ENCODE results near the gene ADRB2. TPM values are rescaled to one million over a fixed set of nuclear protein-coding genes. Genes with fewer than 3 reads are reported as not detected.
A peak's percentile ranks its signal among the peaks of the same experiment; 100 is the strongest.

Gene ADRB2
- total RNA-seq, 1 donor: under 0.01 TPM

DNA sequence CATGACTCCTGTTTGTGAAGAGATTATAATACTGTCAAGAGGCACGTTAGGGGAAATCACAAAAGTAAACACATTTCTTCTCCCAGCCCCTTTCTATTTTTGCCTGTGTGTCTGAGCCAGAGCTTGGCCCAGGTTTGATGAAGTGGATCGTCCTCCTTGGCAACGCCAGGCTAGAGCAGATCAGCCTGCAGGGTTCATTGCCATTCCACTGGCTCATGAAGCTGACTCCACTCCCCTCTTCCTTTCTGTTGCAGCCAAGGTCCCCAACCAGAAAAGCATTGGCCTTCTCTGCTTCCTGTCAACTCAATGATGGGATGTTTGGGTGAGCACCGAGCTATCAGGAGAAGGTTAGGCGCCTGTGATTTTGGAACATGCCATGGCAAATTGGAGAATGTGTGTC is 3.3 kb downstream of the ADRB2 start:
- peak overlapping the region; percentile 91 for H3K4me2 ChIP-seq (ENCODE audit: insufficient read depth, low read length)
- no peaks in the 10 kb centered on the region for H3K27me3 ChIP-seq (ENCODE audit: insufficient read depth, low read length)
- peak overlapping the region; percentile 83 for H3K4me3 ChIP-seq (ENCODE audit: insufficient read depth, low read length)
- H3K9me3 ChIP-seq (ENCODE audit: low read depth, low read length): no peaks in the 10 kb centered on the region
- H3K36me3 ChIP-seq (ENCODE audit: insufficient read depth, low read length): no peaks in the 10 kb centered on the region
- no peak overlapping the region for H2AFZ ChIP-seq (ENCODE audit: low read length)
- peaks cover 70% of the 10 kb centered on the region for H3K79me2 ChIP-seq (ENCODE audit: insufficient read depth, low read length)
- TF ChIP-seq, protein P1, sequence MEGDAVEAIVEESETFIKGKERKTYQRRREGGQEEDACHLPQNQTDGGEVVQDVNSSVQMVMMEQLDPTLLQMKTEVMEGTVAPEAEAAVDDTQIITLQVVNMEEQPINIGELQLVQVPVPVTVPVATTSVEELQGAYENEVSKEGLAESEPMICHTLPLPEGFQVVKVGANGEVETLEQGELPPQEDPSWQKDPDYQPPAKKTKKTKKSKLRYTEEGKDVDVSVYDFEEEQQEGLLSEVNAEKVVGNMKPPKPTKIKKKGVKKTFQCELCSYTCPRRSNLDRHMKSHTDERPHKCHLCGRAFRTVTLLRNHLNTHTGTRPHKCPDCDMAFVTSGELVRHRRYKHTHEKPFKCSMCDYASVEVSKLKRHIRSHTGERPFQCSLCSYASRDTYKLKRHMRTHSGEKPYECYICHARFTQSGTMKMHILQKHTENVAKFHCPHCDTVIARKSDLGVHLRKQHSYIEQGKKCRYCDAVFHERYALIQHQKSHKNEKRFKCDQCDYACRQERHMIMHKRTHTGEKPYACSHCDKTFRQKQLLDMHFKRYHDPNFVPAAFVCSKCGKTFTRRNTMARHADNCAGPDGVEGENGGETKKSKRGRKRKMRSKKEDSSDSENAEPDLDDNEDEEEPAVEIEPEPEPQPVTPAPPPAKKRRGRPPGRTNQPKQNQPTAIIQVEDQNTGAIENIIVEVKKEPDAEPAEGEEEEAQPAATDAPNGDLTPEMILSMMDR (IDR thresholded peaks at IDR 0.05; ENCODE audit: extremely low read depth, low read depth, low read length): no peak
- H3K4me1 ChIP-seq (ENCODE audit: insufficient read depth, low read length): peaks cover 28% of the 10 kb centered on the region
- no peak for DNase-seq (ENCODE audit: insufficient read length, low spot score, missing footprints)
- H4K20me1 ChIP-seq (ENCODE audit: insufficient read depth, low read length): no peaks in the 10 kb centered on the region
- H3K27ac ChIP-seq (ENCODE audit: low read depth, low read length): no peak overlapping the region

DNA sequence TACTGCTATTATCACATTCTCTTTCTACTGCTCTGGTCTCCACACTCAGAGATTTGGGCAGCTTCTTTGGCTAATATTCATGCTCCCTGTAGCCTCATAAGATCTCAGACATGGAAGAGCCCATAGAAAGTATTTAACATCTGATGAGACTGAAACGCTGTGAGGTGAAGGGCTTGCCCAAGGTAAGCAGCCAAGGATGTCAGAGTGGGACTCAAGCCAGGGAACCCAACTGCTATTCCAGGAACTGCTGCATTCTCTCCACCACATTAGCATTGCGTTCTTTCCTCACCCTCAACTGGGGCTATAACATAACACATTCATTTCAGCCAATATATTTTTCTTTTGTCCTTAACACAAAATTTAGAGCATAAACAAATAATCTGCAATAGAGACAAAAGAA is 3.8 kb downstream of the ADRB2 start:
- Histone ChIP-seq H3K27ac (ENCODE audit: low read depth, low read length) (no peak overlapping the region), H2AFZ (ENCODE audit: low read length) (no peak overlapping the region), H3K4me2 (ENCODE audit: insufficient read depth, low read length) (peak overlapping the region; percentile 91), H3K36me3 (ENCODE audit: insufficient read depth, low read length) (no peaks in the 10 kb centered on the region), H3K27me3 (ENCODE audit: insufficient read depth, low read length) (no peaks in the 10 kb centered on the region), H4K20me1 (ENCODE audit: insufficient read depth, low read length) (no peaks in the 10 kb centered on the region), H3K9me3 (ENCODE audit: low read depth, low read length) (no peaks in the 10 kb centered on the region), H3K4me3 (ENCODE audit: insufficient read depth, low read length) (no peak overlapping the region), H3K79me2 (ENCODE audit: insufficient read depth, low read length) (peaks cover 72% of the 10 kb centered on the region), H3K4me1 (ENCODE audit: insufficient read depth, low read length) (peaks cover 28% of the 10 kb centered on the region)
- DNase-seq (ENCODE audit: insufficient read length, low spot score, missing footprints): no peak
- TF ChIP-seq, protein P1 (IDR thresholded peaks at IDR 0.05; ENCODE audit: extremely low read depth, low read depth, low read length): no peak

DNA sequence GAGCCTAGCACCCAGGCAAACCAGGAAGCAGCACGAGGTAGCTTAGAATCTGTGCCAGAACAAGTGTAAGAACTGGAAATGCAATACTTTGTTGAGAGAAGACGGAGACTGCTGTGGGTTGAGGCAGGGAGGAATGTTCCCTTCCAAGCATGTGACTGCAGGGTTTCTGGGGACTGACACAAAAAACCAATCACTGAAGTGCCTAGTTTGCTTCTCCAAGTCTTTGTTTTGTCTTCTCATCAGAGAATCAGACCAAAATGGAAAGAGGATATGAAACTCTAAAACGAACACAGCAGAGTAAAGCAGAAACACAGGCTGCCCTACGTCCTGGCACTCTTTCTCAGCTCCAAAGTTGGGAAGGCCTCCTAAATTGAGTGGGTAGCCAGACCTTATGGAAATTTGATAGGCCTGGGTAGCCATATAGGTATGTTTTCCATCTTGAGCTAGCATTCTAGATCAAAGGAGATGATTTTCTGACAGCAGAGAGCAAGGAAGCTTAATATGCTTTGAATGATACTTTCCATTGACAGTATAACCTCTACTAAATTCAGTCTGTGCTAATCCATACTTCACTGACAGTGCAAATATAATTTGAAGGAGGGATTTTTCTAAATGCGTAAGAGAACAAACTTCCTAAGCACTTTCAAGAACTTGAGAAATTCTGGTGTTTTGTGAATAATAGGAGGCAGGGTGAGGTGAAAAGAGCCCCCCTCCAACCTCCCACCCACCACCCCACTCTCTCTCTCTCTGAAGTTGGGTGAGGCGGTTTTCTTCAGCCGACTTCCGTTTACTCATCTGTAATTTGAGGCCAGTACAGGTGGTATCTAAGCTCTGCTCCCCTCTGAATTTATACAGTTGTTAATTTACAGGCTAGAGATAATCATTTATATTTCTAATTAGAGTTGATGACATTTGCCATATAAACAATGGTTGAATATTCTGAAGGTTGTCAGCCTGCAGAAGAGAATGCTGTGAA is 5.5 kb downstream of the ADRB2 start:
- no peaks in the 10 kb centered on the region for H3K36me3 ChIP-seq (ENCODE audit: insufficient read depth, low read length)
- H3K9me3 ChIP-seq (ENCODE audit: low read depth, low read length): no peaks in the 10 kb centered on the region
- H3K27me3 ChIP-seq (ENCODE audit: insufficient read depth, low read length): no peaks in the 10 kb centered on the region
- H3K79me2 ChIP-seq (ENCODE audit: insufficient read depth, low read length): peaks cover 67% of the 10 kb centered on the region
- no peak overlapping the region for H3K4me2 ChIP-seq (ENCODE audit: insufficient read depth, low read length)
- no peak overlapping the region for H3K27ac ChIP-seq (ENCODE audit: low read depth, low read length)
- TF ChIP-seq, protein P1 (IDR thresholded peaks at IDR 0.05; ENCODE audit: extremely low read depth, low read depth, low read length): no peak
- no peak for DNase-seq (ENCODE audit: insufficient read length, low spot score, missing footprints)
- peak overlapping the region; percentile 56 for H2AFZ ChIP-seq (ENCODE audit: low read length)
- no peak overlapping the region for H3K4me3 ChIP-seq (ENCODE audit: insufficient read depth, low read length)
- H3K4me1 ChIP-seq (ENCODE audit: insufficient read depth, low read length): peaks cover 16% of the 10 kb centered on the region
- H4K20me1 ChIP-seq (ENCODE audit: insufficient read depth, low read length): no peaks in the 10 kb centered on the region

DNA sequence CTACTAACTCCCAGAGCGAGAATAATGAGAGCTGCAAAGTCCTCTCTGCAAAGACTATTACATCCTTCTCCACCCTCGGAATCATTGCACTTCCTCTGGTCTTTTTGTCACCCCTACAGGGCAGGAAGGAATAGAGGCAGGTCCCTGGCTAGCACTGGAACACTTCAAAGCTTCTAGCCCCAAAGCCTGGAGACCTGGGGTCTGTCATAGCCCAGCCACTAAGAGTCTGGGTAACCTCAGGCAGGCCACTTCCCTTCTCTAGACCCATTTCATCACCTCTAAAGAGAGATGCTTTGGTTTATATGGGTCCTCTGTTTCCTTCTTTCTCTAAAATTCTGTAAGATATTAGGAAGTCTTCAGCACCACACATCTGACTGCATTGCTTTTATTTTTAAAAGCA is 6.7 kb downstream of the ADRB2 start:
- DNase-seq (ENCODE audit: insufficient read length, low spot score, missing footprints): no peak
- Histone ChIP-seq H3K36me3 (ENCODE audit: insufficient read depth, low read length) (no peaks in the 10 kb centered on the region), H3K4me3 (ENCODE audit: insufficient read depth, low read length) (no peak overlapping the region), H3K4me1 (ENCODE audit: insufficient read depth, low read length) (peaks cover 8% of the 10 kb centered on the region), H3K27ac (ENCODE audit: low read depth, low read length) (no peak overlapping the region), H3K79me2 (ENCODE audit: insufficient read depth, low read length) (peaks cover 56% of the 10 kb centered on the region), H3K4me2 (ENCODE audit: insufficient read depth, low read length) (no peak overlapping the region), H2AFZ (ENCODE audit: low read length) (no peak overlapping the region), H3K27me3 (ENCODE audit: insufficient read depth, low read length) (no peaks in the 10 kb centered on the region), H3K9me3 (ENCODE audit: low read depth, low read length) (no peaks in the 10 kb centered on the region), H4K20me1 (ENCODE audit: insufficient read depth, low read length) (no peaks in the 10 kb centered on the region)
- TF ChIP-seq, protein P1 (IDR thresholded peaks at IDR 0.05; ENCODE audit: extremely low read depth, low read depth, low read length): no peak

Data from osteoblast (primary cell).